IPS DF 6.9 (cell line): ENCODE data around the gene UTF1.

Experiments
- DNase-seq: peaks from one replicate; pipeline ENCODE4 v3.0.0-alpha.2; 2013; ENCODE audit warnings: low read depth, low spot score
- H3K27ac ChIP-seq: one replicate; pipeline ENCODE4 v1.5.1; 2013; ENCODE audit warnings: low read length, control low read depth
- H3K27me3 ChIP-seq: 2 replicates; pipeline ENCODE4 v1.6.1; 2013; ENCODE audit warnings: mild to moderate bottlenecking, low read length; ENCODE audit not compliant: control insufficient read depth, insufficient read depth
- H3K36me3 ChIP-seq: 2 replicates; pipeline ENCODE4 v1.6.1; 2013; ENCODE audit warnings: low read length; ENCODE audit not compliant: control insufficient read depth, insufficient read depth
- H3K4me1 ChIP-seq: 2 replicates; pipeline ENCODE4 v1.6.1; 2013; ENCODE audit warnings: low read length; ENCODE audit not compliant: control insufficient read depth, insufficient read depth
- H3K4me3 ChIP-seq: 2 replicates; pipeline ENCODE4 v1.5.1; 2013; ENCODE audit warnings: mild to moderate bottlenecking, low read length
- H3K9me3 ChIP-seq: 2 replicates; pipeline ENCODE4 v1.6.1; 2013; ENCODE audit warnings: low read length, inconsistent platforms; ENCODE audit not compliant: control insufficient read depth, insufficient read depth
- WGBS: extraction: QIAGEN DNeasy Blood & Tissue Kit; methylation state at CpG from one replicate; pipeline ENCODE4 v1.1.7; 2013; ENCODE audit warnings: mixed read lengths, missing lambda C conversion rate; ENCODE audit not compliant: insufficient read length, insufficient coverage; 5-methylcytosine and 5-hydroxymethylcytosine counted together

The UTF1 gene

GRCh38 chr10:133230044-133230361 is at the start of gene UTF1:
TSS of gene UTF1 (plus strand) at chr10:133230217. CDS start at chr10:133230289, 72 bp downstream.
- Histone ChIP-seq H3K27ac (no peak within 1 kb of the TSS), H3K9me3 (no peaks in the 10 kb centered on the region), H3K4me1 (peaks cover 1% of the 10 kb centered on the region; the same call in 1 of the 2 replicates), H3K27me3 (peaks cover 5% of the 10 kb centered on the region; the same call in 1 of the 2 replicates), H3K4me3 (peak within 1 kb of the TSS; percentile 32; the same call in 1 of the 2 replicates), H3K36me3 (no peaks in the 10 kb centered on the region)
- no CpG with 5 or more reads among the region's 49 CpGs for WGBS
- DNase-seq: no peak

GRCh38 chr10:133180965-133181639 is 48.9 kb upstream of the UTF1 start:
- H3K36me3 ChIP-seq: peaks cover 10% of the 10 kb centered on the region
- no CpG with 5 or more reads among the region's 23 CpGs for WGBS
- no peaks in the 10 kb centered on the region for H3K27me3 ChIP-seq
- H3K27ac ChIP-seq: no peak overlapping the region
- H3K4me1 ChIP-seq: no peaks in the 10 kb centered on the region
- DNase-seq: no peak
- no peaks in the 10 kb centered on the region for H3K9me3 ChIP-seq
- no peak overlapping the region for H3K4me3 ChIP-seq

GRCh38 chr10:133182190-133182589 is 47.8 kb upstream of the UTF1 start:
- H3K27ac ChIP-seq: no peak overlapping the region
- no peak overlapping the region for H3K4me3 ChIP-seq
- WGBS: no CpG with 5 or more reads among the region's 14 CpGs
- no peak for DNase-seq
- H3K9me3 ChIP-seq: no peaks in the 10 kb centered on the region
- H3K36me3 ChIP-seq: peaks cover 10% of the 10 kb centered on the region
- no peaks in the 10 kb centered on the region for H3K4me1 ChIP-seq
- H3K27me3 ChIP-seq: no peaks in the 10 kb centered on the region

GRCh38 chr10:133182791-133183645 is 47.0 kb upstream of the UTF1 start:
- Histone ChIP-seq H3K9me3 (no peaks in the 10 kb centered on the region), H3K36me3 (peaks cover 10% of the 10 kb centered on the region), H3K4me3 (no peak overlapping the region), H3K27me3 (no peaks in the 10 kb centered on the region), H3K4me1 (no peaks in the 10 kb centered on the region), H3K27ac (no peak overlapping the region)
- WGBS: no CpG with 5 or more reads among the region's 66 CpGs
- no peak for DNase-seq

GRCh38 chr10:133183646-133184378 is 46.2 kb upstream of the UTF1 start:
- Histone ChIP-seq H3K27ac (no peak overlapping the region), H3K4me1 (no peaks in the 10 kb centered on the region), H3K4me3 (no peak overlapping the region), H3K27me3 (no peaks in the 10 kb centered on the region), H3K9me3 (no peaks in the 10 kb centered on the region), H3K36me3 (peaks cover 10% of the 10 kb centered on the region)
- DNase-seq: no peak
- no CpG with 5 or more reads among the region's 21 CpGs for WGBS

GRCh38 chr10:133184591-133185244 is 45.3 kb upstream of the UTF1 start:
- WGBS: no CpG with 5 or more reads among the region's 23 CpGs

GRCh38 chr10:133185421-133185820 is 44.6 kb upstream of the UTF1 start:
- Histone ChIP-seq H3K36me3 (peaks cover 14% of the 10 kb centered on the region), H3K27me3 (no peaks in the 10 kb centered on the region), H3K9me3 (no peaks in the 10 kb centered on the region), H3K27ac (no peak overlapping the region), H3K4me1 (no peaks in the 10 kb centered on the region), H3K4me3 (no peak overlapping the region)
- WGBS: no CpG with 5 or more reads among the region's 11 CpGs
- DNase-seq: no peak

More at GRCh38 chr10:133184591-133185244, 45.3 kb upstream of the UTF1 start:
- Histone ChIP-seq H3K4me3 (no peak overlapping the region), H3K9me3 (no peaks in the 10 kb centered on the region), H3K36me3 (peaks cover 14% of the 10 kb centered on the region), H3K4me1 (no peaks in the 10 kb centered on the region), H3K27me3 (no peaks in the 10 kb centered on the region), H3K27ac (no peak overlapping the region)
- DNase-seq: no peak

- no peaks in the 10 kb centered on the region for H3K4me1 ChIP-seq
- DNase-seq: no peak
- H3K4me3 ChIP-seq: no peak overlapping the region
- H3K36me3 ChIP-seq: peaks cover 14% of the 10 kb centered on the region
- H3K9me3 ChIP-seq: no peaks in the 10 kb centered on the region
- H3K27me3 ChIP-seq: no peaks in the 10 kb centered on the region
- no CpG with 5 or more reads among the region's 27 CpGs for WGBS
- H3K27ac ChIP-seq: no peak overlapping the region
Observed at GRCh38 chr10:133185916-133186315, 44.1 kb upstream of the UTF1 start.

- Histone ChIP-seq H3K27ac (no peak overlapping the region), H3K4me1 (no peaks in the 10 kb centered on the region), H3K27me3 (no peaks in the 10 kb centered on the region), H3K9me3 (no peaks in the 10 kb centered on the region), H3K36me3 (peaks cover 14% of the 10 kb centered on the region), H3K4me3 (no peak overlapping the region)
- WGBS: no CpG with 5 or more reads among the region's 34 CpGs
- no peak for DNase-seq
Observed at GRCh38 chr10:133186416-133187090, 43.5 kb upstream of the UTF1 start.
